HG03565 (cell line): ENCODE data around the gene IQCK.

Experiments
- ATAC-seq: cut with Tn5 transposase; IDR thresholded peaks from one replicate; pipeline ENCODE4 v1.9.1; 2021; ENCODE audit warnings: mild to moderate bottlenecking, moderate library complexity; ENCODE audit not compliant: unreplicated experiment

The IQCK gene

DNA sequence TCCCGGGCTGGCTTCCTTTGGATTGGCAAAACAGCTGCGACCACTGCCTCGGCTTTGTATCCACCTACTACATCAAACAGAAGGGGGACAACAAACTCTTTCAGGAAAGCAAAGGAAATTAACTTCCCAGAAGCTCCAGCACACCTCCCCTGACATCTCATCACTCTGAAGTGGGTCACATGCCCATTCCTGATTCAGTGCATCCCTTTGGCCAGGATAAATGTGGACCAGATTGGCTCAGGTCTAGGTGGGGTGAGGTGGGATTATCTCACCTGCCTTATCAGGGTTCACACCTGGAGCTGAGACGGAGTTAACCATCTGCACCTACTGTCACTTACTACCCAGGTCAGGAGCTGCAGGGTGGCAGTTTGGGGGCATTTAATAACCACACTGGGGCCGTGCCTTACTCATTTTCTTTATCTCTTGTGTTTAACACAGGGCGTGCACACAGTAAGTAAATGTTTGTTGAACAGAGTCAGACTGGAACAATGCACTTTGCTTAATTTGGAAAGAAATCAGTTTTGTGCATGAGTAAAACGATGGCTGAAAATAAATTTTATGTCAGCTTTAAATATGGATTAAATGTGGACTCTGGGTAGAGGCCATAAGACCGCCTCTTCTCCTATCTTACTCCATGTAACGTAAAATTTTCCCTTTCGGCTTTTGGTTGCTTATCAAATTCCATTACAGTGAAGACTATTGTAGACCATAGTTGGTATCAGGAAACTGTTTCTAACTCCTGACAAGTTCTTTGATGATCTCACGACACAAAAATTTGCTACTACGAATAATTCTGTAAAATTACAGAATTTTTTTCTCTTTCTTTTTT, 36.0 kb downstream of the IQCK start:
- no peak for ATAC-seq

DNA sequence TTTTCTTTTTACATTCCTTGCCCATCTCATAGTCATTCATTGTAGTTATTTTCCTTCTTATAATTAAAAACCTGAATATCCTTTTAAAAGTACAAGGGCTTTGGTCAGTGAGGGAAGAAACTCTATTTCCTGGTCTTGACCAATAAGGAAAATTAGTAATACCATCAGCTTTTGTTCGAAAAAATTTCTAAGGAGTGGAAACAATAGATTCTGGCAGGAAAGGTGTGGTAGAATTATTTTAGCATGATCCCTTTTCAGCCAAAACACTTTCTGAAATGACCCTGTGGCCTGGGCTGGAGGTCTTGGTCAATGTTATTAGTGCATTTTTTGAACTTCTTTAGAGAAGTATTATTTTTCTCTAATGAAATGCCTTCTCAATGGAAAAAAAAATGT, 36.6 kb downstream of the IQCK start:
- no peak for ATAC-seq

DNA sequence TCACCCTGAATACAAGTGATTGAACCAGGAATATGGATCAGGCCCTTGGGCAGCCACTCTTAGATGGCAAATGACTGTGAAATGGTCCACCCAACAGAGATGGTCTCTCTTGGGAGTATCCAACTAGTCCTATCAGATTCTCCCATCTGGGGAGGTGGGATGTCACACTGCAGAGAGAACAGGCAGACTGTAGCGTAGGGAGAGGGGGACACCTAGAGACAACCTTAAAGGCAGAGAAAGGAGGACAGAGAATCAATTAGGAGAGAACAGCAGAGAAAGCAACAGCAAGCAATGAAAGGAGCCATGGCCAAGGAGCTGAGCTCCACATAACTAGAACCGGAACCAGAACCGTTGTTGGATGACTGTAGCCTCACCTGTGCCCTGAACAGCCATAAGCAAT, 37.2 kb downstream of the IQCK start:
- ATAC-seq = no peak

DNA sequence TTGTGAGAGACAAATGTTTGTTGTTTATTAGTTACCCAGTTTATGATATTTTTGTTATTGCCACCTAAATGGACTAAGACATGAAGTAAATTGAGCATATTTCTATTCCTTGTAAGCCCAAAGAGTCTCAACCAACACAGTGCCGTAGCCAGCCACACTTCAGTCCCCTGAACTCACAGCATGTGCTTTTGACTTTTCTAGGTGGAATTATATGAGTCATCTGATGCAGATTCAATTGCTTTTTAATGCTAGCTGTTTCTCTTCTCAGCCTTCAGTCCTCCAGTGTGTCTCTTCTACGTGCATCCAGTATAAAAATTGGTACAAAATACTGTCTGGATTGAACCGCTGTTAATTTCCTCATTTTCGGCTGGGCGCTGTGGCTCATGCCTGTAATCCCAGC, 39.0 kb downstream of the IQCK start:
- ATAC-seq = no peak

DNA sequence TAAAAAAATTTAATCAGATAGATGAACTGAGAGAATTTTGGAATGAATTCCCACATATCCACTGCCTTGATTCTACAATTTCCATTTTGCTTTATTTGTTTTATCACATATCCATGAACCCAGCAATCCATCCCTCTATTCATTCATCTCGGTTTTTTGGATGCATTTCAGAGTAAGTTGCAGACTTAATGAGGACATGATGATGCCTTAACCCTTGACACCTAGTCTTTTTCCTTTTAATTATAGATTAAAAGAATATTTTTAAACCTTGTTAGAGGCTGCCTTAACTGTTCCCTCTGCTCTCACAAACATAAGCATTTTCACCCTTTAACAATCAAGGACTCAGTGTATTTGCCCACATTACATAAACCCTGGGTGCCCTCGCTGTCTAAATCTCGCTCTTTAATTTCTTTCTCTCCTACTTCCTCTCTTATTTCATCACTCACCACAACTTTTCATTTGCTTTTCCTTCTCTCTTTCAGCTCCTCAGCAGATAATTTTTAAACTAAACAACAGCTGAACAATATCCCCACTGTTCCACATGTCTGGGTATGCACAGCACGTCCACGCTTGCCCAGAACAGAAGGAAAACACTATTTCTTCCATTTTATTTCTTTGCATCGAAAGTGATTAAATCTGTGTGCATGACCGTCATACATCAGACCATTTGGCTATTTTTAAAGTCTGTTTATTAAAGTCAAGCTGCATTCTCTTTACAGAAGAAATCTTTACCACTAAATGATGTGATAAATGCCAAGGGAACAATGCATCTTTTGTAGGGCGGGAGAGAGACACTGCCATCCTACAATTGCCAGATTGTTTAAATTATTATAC, 39.9 kb downstream of the IQCK start:
- no peak for ATAC-seq

DNA sequence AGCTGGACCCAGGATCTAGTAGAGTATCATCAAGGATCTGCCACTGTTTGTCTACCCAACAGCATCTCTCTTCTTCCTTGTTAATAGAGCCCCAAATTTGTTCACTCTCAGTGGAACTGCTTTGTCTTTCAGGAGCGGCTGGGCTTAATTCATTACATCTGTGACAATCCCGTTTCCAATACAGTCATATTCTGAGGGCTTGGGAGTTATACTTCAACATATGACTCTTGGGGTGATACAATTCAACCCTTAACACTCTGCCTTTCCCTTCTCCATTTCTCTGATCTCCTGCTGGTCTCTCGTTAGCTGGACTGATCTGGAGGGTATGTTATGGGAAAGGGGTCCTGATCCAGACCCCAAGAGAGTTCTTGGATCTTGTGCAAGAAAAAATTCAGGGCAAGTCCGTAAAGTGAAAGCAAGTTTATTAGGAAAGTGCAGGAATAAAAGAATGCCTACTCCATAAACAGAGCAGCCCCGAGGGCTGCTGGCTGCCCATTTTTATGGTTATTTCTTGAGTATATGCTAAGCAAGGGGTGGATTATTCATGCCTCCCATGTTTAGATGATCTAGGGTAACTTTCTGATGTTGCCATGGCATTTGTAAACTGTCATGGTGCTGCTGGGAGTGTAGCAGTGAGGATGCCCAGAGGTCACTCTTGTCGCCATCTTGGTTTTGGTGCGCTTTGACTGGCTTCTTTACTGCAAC, 42.4 kb downstream of the IQCK start:
- ATAC-seq = no peak

GRCh38 chr16:19765860-19766553, 47.9 kb downstream of the IQCK start:
- no peak for ATAC-seq

GRCh38 chr16:19766554-19766884, 48.4 kb downstream of the IQCK start:
- no peak for ATAC-seq

DNA sequence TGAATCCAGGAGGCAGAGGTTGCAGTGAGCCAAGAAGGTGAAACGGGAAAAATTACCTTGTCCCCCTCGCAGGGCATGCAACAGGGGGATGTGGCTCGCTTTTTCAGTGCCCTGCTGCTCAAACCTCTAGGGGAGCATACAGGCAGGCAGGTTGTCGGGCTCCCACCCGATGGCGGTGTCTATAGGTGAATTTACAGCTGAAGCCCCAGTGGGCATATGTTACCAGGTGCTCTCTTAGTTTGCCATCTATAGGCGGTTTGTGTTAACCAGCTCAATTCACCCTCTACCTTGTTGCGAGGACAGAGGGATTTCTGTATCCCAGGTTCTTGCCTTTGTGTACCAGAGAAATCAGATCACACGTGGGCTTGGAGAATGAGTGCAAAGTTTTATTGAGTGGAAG, 48.9 kb downstream of the IQCK start:
- ATAC-seq = no peak

- no peak for ATAC-seq
Measured at GRCh38 chr16:19767497-19767896, 49.4 kb downstream of the IQCK start.

- ATAC-seq = no peak
Measured at GRCh38 chr16:19769239-19769638, 51.2 kb downstream of the IQCK start.

DNA sequence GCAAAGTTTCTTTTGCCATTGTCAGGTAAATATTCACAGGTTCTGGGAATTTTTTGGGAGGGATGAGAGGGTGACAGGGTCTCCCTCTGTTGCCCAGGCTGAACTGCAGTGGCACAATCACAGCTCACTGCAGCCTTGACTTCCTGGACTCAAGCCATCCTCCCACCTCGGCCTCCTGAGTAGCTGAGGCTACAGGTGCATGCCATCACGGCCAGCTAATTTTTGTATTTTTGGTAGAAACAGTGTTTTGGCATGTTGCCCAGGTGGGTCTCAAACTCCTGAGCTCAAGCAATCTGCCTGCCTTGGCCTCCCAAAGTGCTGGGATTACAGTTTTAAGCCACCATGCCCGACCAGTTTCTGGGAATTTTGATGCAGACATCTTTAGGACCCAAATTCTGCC, 53.0 kb downstream of the IQCK start:
- no peak for ATAC-seq

DNA sequence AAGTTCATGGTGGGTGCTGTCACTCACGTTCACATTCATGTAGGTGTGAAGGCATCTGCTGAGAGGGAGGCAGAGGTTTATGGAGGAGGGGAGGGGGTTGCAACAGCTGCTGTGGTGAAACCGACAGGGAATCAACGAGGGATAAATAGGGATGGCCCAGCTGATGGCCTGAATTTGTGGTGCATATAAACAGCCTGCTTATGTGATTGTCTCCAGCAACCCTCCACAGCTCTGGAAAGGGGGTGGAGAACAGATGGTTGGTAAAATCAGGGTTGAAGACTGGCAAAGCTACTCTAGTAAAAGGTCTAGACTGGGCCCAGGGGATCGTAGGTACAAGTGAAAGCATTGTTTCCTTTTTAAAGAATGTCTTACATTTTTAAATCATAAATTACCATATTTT, 53.7 kb downstream of the IQCK start:
- ATAC-seq = no peak

DNA sequence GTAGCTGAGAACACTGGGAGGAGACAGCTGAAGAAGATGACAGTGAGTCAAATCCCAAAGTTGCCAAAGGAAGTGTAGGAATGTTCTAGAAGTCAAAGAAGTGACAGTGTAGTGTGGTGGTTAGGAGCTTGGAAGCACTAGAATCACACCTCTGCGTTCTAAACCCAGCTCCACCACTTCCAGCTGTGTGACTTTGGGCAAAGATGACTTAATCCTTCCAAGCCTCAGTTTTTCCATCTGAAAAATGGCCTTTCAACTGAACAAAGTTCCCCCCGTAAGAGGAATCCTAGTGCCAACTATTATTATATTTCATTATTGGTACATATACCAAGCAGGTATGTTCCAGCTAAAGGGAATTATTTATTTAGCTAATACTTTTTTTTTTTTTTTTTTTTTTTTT, 56.0 kb downstream of the IQCK start:
- no peak for ATAC-seq

- no peak for ATAC-seq
Measured at GRCh38 chr16:19776147-19776546, 58.1 kb downstream of the IQCK start.

GRCh38 chr16:19776565-19776964, 58.5 kb downstream of the IQCK start:
- no peak for ATAC-seq

- ATAC-seq = no peak
Measured at GRCh38 chr16:19780321-19780720, 62.2 kb downstream of the IQCK start.

DNA sequence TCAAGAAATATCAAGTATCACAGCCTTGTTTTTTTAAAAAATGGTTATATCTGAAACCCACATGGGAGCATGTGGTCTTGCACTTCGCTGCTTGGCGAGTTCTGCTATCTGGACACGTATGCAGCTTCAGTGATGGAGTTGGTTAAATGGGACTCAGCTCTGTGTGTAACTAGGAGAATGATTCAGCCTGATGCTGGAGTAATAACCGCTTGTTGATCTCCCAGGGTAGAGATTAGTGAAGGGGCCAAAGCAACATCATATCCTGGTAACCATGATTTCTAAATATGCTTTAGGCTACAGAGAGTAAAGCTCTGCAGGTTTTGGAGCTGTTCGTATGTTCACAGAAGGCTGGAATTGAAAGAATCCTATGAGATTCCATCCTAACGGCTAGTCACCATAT, 63.2 kb downstream of the IQCK start:
- no peak for ATAC-seq

GRCh38 chr16:19783363-19784182, 65.5 kb downstream of the IQCK start:
- ATAC-seq = no peak

DNA sequence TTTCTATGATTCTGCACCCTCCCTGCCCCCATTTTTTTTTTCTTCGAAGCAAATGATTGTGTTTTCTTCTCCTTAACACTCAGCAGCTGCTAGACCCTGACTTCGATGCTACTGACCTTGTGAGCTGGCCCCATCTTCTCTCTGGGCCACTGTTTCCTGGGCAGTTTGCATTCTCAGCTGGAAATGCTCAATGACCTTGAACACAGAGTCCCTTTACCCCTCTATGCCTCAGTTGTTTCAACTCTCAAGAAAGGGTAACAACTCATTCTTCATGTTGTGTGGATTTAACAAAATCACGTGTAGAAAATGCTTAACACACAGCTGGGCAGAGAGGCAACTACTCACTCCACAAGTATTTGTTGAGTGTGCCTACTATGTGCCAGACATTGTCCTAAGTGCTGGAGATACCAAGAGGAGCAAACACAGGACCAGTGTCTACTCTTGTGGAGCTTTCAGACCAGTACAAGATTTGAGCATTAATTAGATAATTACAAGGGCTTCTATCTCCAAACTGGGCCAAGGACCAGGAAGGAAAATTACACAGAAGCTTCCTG, 66.2 kb downstream of the IQCK start:
- no peak for ATAC-seq
